Measurements from ENCODE around the gene CR1L.
"Not testable (repeated sequence)": the region's sequence is repeated elsewhere in the genome, so short reads cannot be mapped to it uniquely, and the experiment has no call there.

Gene CR1L

DNA sequence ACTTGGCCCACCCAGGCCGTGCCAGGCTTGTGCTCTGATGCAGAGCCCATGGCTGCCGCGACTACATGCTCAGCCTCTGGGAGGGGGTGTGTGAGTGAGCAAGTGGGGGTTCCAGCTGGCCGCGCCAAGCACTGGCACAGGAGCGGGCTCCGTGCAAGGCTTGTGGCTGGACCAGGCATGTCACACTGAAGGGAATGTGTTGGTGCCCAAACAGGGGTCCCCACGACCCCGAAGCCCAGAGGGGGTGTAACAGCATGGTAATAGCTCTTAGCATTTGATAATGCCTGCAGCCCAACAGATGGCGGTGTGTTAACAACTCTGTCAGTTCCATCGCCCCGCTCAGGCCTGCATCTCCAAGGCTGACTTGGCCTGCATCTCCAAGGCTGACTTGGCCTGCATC is 68.6 kb downstream of the CR1L start:
- TF ChIP-seq, protein P1, sequence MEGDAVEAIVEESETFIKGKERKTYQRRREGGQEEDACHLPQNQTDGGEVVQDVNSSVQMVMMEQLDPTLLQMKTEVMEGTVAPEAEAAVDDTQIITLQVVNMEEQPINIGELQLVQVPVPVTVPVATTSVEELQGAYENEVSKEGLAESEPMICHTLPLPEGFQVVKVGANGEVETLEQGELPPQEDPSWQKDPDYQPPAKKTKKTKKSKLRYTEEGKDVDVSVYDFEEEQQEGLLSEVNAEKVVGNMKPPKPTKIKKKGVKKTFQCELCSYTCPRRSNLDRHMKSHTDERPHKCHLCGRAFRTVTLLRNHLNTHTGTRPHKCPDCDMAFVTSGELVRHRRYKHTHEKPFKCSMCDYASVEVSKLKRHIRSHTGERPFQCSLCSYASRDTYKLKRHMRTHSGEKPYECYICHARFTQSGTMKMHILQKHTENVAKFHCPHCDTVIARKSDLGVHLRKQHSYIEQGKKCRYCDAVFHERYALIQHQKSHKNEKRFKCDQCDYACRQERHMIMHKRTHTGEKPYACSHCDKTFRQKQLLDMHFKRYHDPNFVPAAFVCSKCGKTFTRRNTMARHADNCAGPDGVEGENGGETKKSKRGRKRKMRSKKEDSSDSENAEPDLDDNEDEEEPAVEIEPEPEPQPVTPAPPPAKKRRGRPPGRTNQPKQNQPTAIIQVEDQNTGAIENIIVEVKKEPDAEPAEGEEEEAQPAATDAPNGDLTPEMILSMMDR (IDR thresholded peaks at IDR 0.05; ENCODE audit: extremely low read depth, insufficient read depth, missing control alignments) = peak; percentile 4
- DNase-seq (ENCODE audit: low spot score) = no peak
- in situ Hi-C loops (cut with MboI; ENCODE audit: low pct_unique_long_range_greater_than_20kb, low sequenced_read_pairs, unreplicated experiment) = no loop called here

DNA sequence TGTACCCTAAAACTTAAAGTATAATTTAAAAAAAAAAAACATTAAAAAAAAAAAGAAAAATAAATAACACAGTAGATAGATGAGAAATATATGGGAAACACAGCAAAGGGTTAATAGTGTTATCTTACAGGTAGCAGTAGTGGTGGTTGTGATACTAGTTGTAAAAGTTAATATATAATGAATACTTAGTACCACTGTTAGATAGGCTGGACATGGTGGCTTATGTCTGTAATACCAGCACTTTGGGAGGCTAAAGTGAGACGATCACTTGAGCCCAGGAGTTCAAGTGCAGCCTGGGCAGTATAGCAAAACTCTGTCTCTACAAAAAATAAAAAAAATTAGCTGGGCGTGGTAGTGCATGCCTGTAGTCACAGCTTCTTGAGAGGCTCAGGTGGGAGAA is 74.3 kb downstream of the CR1L start:
- no peak for DNase-seq (ENCODE audit: low spot score)
- TF ChIP-seq, protein P1 (IDR thresholded peaks at IDR 0.05; ENCODE audit: extremely low read depth, insufficient read depth, missing control alignments) = no peak
- in situ Hi-C loops (cut with MboI; ENCODE audit: low pct_unique_long_range_greater_than_20kb, low sequenced_read_pairs, unreplicated experiment) = no loop called here

DNA sequence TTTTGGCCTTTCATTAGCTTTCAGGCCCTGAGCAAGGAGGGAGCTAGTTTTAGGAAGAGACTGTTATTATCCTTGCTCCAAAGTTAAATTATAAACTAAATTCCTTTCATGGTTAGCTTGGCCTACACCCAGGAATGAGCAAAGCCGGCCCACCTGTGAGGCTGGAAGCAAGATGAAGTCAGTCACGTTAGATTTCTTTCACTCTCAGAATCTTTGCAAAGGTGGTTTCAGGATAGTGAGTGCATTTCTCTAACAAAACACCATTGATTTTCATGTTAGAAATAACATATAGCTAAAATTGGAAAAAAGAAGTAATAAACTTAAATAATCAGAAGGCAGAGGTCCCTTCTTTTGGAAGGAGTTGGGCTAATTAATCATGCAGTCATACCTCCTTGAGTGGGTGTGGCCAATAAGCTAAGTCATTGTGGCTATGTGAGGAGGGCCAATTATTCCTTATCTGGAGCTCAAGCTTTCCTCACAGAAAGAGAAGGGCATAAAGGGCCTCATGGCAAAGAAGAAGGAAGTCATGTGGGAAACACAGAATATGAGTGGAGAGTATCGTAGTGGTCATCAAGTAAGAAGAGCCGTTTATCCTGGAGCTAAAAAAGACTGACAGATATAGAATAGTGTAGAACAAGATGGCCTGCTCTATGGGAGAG is 83.4 kb downstream of the CR1L start:
- in situ Hi-C loops (cut with MboI; ENCODE audit: low pct_unique_long_range_greater_than_20kb, low sequenced_read_pairs, unreplicated experiment); DNase-seq (ENCODE audit: low spot score): not testable (repeated sequence)

DNA sequence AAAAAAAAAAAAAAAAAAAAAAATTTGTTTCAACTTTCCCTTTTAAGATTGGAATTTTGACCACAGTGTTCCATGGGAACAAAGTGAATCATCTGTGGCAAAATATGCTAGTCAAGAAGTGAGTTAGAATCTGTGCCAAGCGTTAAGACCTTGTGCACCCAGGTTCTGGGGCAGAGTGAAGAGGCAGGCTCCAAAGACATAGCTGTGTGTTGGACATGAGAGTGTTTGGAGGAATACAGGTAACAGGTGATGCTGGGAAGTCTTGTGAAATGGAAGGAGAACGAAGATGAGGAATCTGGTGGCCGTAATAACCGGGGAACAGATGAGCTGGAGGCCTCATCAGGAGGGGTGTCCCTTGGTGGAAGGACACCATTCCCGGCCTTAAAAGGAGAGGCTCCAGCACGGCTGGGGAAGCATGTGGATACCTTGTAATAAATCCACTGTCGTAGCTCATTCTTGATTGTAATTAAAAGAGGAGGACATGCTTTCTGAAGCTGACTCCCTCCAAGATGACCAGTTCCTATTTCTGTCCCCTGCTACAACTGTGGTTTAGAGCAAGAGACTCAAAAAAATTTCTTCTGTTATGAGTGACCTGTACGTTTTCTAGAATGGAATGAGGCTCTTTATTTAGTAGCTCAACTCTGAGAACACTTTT is 92.7 kb downstream of the CR1L start:
- DNase-seq (ENCODE audit: low spot score); in situ Hi-C loops (cut with MboI; ENCODE audit: low pct_unique_long_range_greater_than_20kb, low sequenced_read_pairs, unreplicated experiment): not testable (repeated sequence)

DNA sequence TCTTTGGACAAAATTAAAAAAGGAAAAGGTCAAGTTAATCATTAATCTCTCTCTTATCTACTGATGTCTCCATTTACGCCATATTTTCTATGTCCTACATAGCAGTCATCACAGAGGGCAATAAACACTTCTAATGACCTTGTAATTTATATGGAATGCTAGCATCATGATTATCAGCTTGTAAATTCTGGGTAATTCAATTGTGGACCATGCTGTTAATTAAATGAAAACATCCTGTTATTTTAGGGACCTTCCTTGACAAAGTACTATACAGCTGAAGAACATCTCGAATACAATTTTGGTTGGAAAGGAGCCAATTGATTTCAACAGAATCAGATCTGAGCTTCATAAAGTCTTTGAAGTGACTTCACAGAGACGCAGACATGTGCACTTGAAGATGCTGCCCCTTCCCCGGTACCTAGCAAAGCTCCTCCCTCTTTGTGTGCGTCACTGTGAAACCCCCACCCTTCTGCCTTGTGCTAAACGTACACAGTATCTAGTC is 93.3 kb downstream of the CR1L start:
- in situ Hi-C loops (cut with MboI; ENCODE audit: low pct_unique_long_range_greater_than_20kb, low sequenced_read_pairs, unreplicated experiment); DNase-seq (ENCODE audit: low spot score): not testable (repeated sequence)

DNA sequence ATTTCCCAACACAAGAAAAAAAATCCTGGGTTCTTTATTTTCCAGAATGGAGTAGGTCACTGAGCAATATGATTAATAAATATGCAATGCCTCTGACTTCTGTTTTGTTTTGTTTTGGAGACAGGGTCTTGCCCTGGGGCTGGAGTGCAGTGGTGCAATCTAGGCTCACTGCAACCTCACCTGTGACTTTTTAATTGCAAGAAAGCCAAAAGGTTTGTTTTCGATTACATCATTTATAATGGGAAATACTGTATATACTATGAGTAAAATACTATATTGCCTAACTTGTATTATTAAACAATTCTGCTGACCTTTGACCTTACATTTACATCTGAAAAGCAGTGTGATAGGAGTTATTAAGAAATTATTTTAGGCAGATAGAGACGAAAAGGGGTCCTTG is 95.3 kb downstream of the CR1L start:
- in situ Hi-C loops (cut with MboI; ENCODE audit: low pct_unique_long_range_greater_than_20kb, low sequenced_read_pairs, unreplicated experiment) = no loop called here
- TF ChIP-seq, protein P1 (IDR thresholded peaks at IDR 0.05; ENCODE audit: extremely low read depth, insufficient read depth, missing control alignments) = no peak
- no peak for DNase-seq (ENCODE audit: low spot score)

DNA sequence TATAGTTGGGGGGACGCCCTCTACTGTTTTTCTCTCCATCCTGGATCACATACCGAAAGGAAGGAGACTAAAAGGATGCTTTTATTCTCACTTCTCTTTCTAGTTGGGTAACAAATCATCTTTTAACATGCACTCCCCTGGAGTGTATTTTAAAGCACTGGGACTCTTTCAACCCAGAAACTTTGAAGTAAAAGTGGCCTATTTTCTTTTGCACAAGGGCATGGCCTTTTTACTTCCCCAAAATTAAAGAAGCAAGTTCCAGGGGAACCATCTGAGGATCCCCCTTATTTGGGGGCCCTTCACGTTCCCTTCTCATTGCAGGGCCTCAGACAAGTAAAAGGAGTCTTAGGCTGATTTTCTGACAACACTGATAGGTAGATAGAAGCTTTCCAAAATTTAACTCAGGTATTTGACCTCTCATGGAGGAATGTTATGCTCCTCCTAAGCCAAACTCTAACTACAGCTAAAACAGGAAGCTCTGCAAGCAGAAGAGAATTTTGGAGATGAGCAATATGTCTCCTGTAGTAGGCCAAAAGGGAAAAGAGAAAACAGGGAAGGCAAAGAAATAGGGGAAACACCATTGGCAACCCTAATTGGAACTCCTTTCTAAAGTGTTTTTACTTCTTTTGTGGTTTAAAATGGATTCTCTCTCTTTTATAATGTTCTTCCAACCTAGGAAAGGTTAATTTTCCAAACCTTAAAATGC is 98.1 kb downstream of the CR1L start:
- in situ Hi-C loops (cut with MboI; ENCODE audit: low pct_unique_long_range_greater_than_20kb, low sequenced_read_pairs, unreplicated experiment) = no loop called here
- TF ChIP-seq, protein P1 (IDR thresholded peaks at IDR 0.05; ENCODE audit: extremely low read depth, insufficient read depth, missing control alignments) = no peak
- DNase-seq (ENCODE audit: low spot score) = no peak

DNA sequence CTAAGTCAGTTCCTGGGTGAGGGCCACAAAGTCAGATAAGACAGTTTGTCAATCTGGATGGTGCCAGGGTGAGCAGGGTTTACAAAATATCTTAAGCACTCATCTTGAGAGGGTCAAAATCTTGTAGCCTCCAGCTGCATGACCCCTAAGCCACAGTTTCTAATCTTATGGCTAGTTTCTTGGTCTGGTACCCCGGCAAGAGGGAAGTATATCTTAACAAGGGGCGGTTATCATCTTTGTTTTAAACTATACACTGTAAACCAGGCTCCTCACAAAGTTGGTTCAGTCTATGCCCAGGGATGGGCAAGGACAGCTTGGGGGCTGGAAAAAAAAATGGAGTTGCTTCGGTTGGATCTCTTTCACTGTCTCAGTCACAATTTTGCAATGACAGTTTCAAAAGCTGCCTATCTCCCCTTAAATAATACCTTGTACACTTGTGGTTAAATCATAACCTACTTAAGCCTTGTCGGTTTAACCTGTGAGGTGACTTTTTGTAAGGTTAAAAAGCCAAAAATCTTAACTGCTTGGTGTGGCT is 99.1 kb downstream of the CR1L start:
- TF ChIP-seq, protein P1 (IDR thresholded peaks at IDR 0.05; ENCODE audit: extremely low read depth, insufficient read depth, missing control alignments) = no peak
- in situ Hi-C loops (cut with MboI; ENCODE audit: low pct_unique_long_range_greater_than_20kb, low sequenced_read_pairs, unreplicated experiment) = no loop called here
- DNase-seq (ENCODE audit: low spot score) = no peak
